NCI-H510A (cell line): ENCODE data around the gene RNF212.
"Not testable (repeated sequence)": the region's sequence is repeated elsewhere in the genome, so short reads cannot be mapped to it uniquely, and the experiment has no call there.

Experiments used
- DNase-seq: peaks from one replicate; lab custom pipeline; 2025; lab: John Stamatoyannopoulos, UW

Gene RNF212

GRCh38 chr4:1048773-1049590 is 64.4 kb downstream of the RNF212 start:
- no peak for DNase-seq

GRCh38 chr4:1047976-1048772 is 65.2 kb downstream of the RNF212 start:
- no peak for DNase-seq

- DNase-seq: no peak
These were observed 66.0 kb downstream of the RNF212 start for GRCh38 chr4:1047106-1047975.

GRCh38 chr4:1046581-1047011 is 66.8 kb downstream of the RNF212 start:
- not testable (repeated sequence) for DNase-seq

- no peak for DNase-seq
These were observed 67.7 kb downstream of the RNF212 start for GRCh38 chr4:1045595-1046201.

- DNase-seq: no peak
These were observed 68.2 kb downstream of the RNF212 start for GRCh38 chr4:1045193-1045594.

- DNase-seq: no peak
These were observed 68.7 kb downstream of the RNF212 start for GRCh38 chr4:1044469-1045192.

GRCh38 chr4:1043651-1044468 is 69.5 kb downstream of the RNF212 start:
- DNase-seq: no peak

- DNase-seq: no peak
These were observed 70.2 kb downstream of the RNF212 start for GRCh38 chr4:1043162-1043561.

- no peak for DNase-seq
These were observed 70.9 kb downstream of the RNF212 start for GRCh38 chr4:1042352-1043055.

- DNase-seq: no peak
These were observed 71.4 kb downstream of the RNF212 start for GRCh38 chr4:1041936-1042330.

- DNase-seq: no peak
These were observed 72.0 kb downstream of the RNF212 start for GRCh38 chr4:1041147-1041935.

GRCh38 chr4:1040344-1041146 is 72.8 kb downstream of the RNF212 start:
- no peak for DNase-seq

- DNase-seq: no peak
These were observed 73.6 kb downstream of the RNF212 start for GRCh38 chr4:1039493-1040343.

GRCh38 chr4:1038948-1039492 is 74.3 kb downstream of the RNF212 start:
- DNase-seq: no peak

GRCh38 chr4:1036976-1037810 is 76.2 kb downstream of the RNF212 start:
- no peak for DNase-seq
